Activated CD4-positive, CD25-positive, alpha-beta regulatory T cell treated with anti-CD3 and anti-CD28 coated beads, Interleukin-2, amount 50 U/mL, for 72 hours (primary cell): ENCODE results near the gene GPX4.

ENCODE experiments used
- DNase-seq: peaks from one replicate; pipeline ENCODE4 v3.0.0; 2021

GPX4 gene

GRCh38 chr19:1085676-1086442 is 17.9 kb upstream of the GPX4 start:
- DNase-seq: no peak

- DNase-seq: no peak
Observed at GRCh38 chr19:1086613-1087012, 17.2 kb upstream of the GPX4 start.

- no peak for DNase-seq
Observed at GRCh38 chr19:1087813-1088415, 15.9 kb upstream of the GPX4 start.

- no peak for DNase-seq
Observed at GRCh38 chr19:1088416-1089010, 15.3 kb upstream of the GPX4 start.

- DNase-seq: no peak
Observed at GRCh38 chr19:1089126-1089771, 14.5 kb upstream of the GPX4 start.

- no peak for DNase-seq
Observed at GRCh38 chr19:1089891-1090290, 13.9 kb upstream of the GPX4 start.

- DNase-seq: no peak
Observed at GRCh38 chr19:1090731-1091543, 12.9 kb upstream of the GPX4 start.

- no peak for DNase-seq
Observed at GRCh38 chr19:1091544-1092175, 12.1 kb upstream of the GPX4 start.

- DNase-seq: no peak
Observed at GRCh38 chr19:1093330-1093729, 10.5 kb upstream of the GPX4 start.

GRCh38 chr19:1093811-1094553 is 9.8 kb upstream of the GPX4 start:
- no peak for DNase-seq

GRCh38 chr19:1094655-1094977 is 9.2 kb upstream of the GPX4 start:
- DNase-seq: no peak

GRCh38 chr19:1094978-1095701 is 8.7 kb upstream of the GPX4 start, which contains the start of gene POLR2E:
POLR2E (minus strand) TSS chr19:1095375; CDS start chr19:1095315, 60 bp downstream.
- DNase-seq: peak; percentile 99

GRCh38 chr19:1097810-1098176 is 6.0 kb upstream of the GPX4 start:
- DNase-seq: no peak

- DNase-seq: no peak
Observed at GRCh38 chr19:1098177-1099051, 5.4 kb upstream of the GPX4 start.

- no peak for DNase-seq
Observed at GRCh38 chr19:1101337-1101698, 2.5 kb upstream of the GPX4 start.

GRCh38 chr19:1102407-1103131 is 1.2 kb upstream of the GPX4 start:
- DNase-seq: peak; percentile 68

GRCh38 chr19:1103132-1103707 is 574 bp upstream of the GPX4 start:
- no peak for DNase-seq

- peak; percentile 73 for DNase-seq
Observed at GRCh38 chr19:1104311-1105007, 665 bp downstream of the GPX4 start.
